UCSD-AML1 (cell line): ENCODE results near the gene SRM.
"Not testable (repeated sequence)": the region's sequence is repeated elsewhere in the genome, so short reads cannot be mapped to it uniquely, and the experiment has no call there.

Experiments used
- DNase-seq: peaks from one replicate; lab custom pipeline; 2025; ENCODE audit not compliant: unreplicated experiment; lab: John Stamatoyannopoulos, UW

Gene SRM

GRCh38 chr1:11023201-11023600 is 36.6 kb downstream of the SRM start:
- DNase-seq = no peak

- no peak for DNase-seq
Observed at GRCh38 chr1:11019971-11020370, 39.8 kb downstream of the SRM start.

- not testable (repeated sequence) for DNase-seq
Observed at GRCh38 chr1:11019358-11019757, 40.5 kb downstream of the SRM start.

DNA sequence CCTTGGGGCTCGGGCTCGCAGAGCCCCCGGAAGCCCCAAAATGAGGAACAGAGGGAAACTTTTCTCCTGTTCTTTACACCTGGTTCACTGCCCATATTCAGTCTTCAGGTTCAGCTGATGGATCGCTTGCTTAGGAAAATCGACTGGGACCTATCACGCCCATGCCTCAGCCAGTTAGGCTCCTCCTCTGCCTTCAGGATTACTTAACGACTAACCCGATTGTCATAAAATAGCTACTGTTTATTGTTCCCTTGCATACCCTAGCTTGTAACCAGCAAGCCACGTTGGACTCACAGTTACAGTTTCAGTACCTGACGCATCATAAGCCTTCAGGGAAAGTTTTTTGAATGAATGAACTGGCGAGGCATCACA is 46.7 kb downstream of the SRM start:
- no peak for DNase-seq

GRCh38 chr1:11012260-11013159 is 47.3 kb downstream of the SRM start, which contains the start of gene TARDBP:
Gene TARDBP (plus strand): TSS chr1:11012654. CDS start chr1:11013728, 1,074 bp downstream.
- DNase-seq = peak; percentile 93
